Globus pallidus (tissue), 1 donor: ENCODE data around the gene ZMYM2.
A peak's percentile ranks its signal among the peaks of the same experiment; 100 is the strongest.

ENCODE experiments used
- DNase-seq: peaks from one replicate; pipeline ENCODE4 v3.0.0-alpha.2; 2015; ENCODE audit warnings: low spot score

ZMYM2 gene

DNA sequence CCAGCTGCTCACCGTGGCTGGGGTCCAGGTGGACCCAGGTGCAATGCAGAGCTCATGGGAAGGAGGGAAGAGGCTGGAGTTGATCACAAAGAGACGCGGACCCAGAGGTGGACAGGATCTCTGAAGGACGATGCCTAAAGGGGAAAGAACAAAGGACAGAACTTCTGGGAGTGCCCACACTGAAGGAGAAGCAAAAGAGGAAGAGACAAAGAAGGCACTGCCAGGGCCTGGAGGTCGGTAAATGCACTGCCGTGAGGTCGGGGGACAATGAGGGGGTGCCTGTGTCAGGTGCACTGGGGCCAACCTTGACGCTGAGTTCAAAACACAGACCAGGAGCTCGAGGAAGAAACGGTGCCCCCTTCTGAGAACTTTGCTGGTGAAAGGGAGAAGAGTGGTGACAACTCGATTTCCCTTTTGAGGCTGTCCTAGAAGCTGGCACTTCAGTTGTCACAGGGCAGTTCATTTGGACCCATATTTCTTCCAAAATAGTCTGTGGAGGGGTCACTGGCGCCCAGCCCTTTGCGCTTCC is 146.7 kb downstream of the ZMYM2 start:
- DNase-seq: no peak

DNA sequence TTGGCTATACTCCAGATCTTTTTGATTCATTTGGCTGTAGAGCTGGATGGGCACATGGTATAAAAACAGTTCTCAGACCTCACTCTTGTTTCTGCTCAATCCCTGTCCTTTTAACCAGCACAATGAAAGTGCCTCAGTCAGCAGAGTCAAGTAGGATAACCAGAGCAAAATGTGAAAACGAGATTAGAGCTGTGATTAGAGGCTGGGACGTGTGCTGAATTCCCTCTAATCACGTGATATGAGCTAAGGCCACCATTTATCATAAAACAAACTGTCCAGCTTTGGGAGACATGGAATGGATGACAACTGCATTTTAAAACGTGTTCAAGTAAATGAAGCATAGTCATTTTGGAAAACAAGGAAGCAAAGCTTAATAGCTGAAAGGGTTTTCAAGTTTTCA is 148.2 kb downstream of the ZMYM2 start:
- no peak for DNase-seq

- no peak for DNase-seq
These were observed 150.5 kb downstream of the ZMYM2 start for GRCh38 chr13:20109037-20109436.

DNA sequence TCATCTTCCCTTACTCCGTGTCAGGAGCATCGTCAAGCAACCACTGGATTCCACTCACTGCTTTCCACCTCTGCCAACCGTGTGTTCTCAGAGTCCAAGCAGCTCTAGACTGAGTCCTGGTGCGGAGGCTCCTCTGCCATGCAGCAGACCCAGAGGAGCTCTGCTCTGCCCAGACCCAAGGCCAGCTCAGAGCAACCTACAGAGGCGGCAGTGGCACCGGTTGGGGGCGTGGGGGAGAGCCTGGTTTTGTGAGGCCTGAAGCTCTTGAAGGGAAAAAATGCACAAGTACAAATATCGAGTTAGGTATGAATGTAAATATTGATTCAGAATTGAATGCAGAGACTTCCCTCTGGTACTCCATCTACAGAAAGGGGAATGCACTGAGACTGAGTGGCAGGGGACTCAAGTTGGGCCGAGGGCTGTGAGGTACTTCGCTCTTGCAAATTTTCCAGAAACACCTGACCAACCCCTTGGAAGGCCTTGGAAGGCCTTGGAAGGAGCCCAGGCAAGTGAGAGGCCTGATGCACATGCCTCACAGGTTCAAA is 155.6 kb downstream of the ZMYM2 start:
- DNase-seq: no peak

DNA sequence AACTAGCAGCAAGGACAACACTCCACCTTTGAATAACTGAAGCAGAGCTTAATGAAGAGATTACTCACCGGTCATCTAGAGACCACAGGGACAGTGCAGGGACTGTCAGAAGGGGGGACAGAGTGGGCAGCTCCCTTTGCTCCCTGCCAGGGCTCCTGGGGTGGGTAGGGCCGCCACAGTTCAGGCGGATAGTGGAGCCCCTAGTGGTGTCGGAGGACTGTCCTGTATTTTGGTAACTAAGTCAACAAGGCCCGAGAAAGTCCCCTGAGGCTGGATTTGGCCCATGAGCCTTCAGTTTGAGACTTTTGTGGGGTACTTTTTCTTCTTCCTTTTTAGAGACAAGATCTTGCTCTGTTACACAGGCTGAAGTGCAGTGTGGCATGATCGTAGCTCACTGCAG is 157.7 kb downstream of the ZMYM2 start:
- DNase-seq: no peak

DNA sequence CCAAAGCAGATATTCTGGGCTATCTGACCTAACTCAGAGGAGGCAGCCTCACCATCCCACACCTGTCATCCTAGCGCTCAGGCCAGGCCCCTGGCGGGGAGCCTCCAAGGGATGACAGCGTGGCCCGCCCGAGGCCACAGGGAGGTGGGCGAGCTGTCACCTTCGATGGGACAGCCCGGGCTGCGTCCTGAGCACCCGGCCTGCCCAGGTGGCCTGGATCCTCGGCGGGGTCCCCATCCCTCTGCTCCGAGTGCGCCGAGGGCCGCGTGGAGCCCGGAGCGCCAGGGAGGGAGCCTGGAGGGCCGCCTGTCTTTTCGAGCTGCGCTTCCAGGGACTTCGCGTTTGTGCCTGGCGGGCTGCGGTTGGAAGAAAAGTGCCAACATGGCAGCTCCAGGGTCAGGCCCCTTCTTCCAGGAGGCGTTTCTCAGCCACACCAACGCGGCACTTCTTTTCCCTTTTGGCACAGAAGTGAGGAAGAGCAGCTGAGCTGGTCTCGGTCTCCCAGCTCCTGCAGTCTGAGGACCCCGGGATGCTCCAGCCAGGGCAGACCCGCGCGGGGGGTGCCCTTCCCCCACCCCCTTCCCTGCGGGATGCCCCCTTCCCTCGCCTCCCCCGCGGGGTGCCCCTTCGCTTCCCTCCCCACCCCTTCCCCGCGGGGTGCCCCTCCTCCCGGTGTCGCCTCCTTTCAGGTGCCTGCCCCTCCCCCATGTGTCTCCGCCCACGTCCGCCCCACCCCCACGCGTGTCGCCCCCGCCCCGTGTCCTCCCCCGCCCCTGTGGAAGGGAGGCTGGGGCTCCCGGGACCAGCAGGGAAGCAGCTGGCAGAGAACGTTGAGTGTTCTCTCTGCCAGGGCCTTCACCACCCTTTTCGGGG is 160.0 kb downstream of the ZMYM2 start:
- peak; percentile 36 for DNase-seq

DNA sequence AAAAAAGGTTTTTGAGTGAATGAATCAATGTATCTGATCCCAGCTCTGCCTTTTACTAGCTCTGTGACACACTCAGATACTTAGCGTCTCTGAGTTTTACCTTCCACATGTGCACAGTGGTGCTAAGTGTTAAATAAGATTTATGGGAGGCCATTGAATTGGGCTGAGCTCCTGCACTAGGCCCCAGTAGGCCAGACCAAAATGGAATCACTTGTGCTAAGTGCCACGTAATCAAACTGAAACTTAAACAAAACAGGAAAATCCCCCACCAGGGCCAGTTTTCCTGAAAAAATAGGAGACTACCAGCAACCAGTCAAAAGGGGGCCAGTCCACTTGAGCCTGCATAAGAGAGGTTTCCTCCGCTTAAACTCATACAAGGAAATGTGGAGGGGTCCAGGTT is 161.4 kb downstream of the ZMYM2 start:
- peak; percentile 20 for DNase-seq

- DNase-seq: no peak
These were observed 162.6 kb downstream of the ZMYM2 start for GRCh38 chr13:20121159-20121525.

- peak; percentile 11 for DNase-seq
These were observed 165.8 kb downstream of the ZMYM2 start for GRCh38 chr13:20124303-20124702.

DNA sequence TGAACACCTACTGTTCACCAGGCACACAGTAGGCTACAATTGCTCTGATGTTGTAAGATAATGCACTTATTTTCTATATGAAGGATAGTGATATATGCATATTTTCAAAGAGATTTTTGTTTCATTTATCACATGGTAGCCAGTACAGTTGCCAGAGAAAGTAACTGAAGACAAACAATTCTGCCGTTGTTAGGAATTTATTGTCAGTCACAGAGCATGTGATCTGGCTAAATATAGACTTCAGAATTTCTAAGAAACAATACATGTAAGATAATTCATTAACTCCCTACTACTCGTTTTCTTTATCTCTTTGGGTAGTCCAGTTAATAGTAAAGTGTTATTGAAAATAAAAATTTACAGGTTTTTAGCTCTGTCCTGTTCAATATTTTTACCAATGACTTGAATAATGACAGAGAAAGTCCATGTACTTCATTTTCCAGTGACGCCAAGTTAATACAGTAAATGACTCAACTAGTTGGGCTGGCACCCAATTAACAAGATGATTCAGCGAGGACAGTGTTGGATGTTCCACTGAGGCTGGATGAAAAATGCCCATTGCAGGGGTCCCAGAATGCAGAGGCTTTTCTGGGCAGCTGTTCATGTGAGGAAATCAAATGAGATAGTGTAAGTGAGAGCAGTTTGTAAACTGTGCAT is 166.7 kb downstream of the ZMYM2 start:
- peak; percentile 80 for DNase-seq

- DNase-seq: peak; percentile 11
These were observed 167.2 kb downstream of the ZMYM2 start for GRCh38 chr13:20125783-20126165.

GRCh38 chr13:20126541-20127261 is 168.2 kb downstream of the ZMYM2 start:
- peak; percentile 7 for DNase-seq

GRCh38 chr13:20127262-20127561 is 168.7 kb downstream of the ZMYM2 start:
- DNase-seq: no peak

DNA sequence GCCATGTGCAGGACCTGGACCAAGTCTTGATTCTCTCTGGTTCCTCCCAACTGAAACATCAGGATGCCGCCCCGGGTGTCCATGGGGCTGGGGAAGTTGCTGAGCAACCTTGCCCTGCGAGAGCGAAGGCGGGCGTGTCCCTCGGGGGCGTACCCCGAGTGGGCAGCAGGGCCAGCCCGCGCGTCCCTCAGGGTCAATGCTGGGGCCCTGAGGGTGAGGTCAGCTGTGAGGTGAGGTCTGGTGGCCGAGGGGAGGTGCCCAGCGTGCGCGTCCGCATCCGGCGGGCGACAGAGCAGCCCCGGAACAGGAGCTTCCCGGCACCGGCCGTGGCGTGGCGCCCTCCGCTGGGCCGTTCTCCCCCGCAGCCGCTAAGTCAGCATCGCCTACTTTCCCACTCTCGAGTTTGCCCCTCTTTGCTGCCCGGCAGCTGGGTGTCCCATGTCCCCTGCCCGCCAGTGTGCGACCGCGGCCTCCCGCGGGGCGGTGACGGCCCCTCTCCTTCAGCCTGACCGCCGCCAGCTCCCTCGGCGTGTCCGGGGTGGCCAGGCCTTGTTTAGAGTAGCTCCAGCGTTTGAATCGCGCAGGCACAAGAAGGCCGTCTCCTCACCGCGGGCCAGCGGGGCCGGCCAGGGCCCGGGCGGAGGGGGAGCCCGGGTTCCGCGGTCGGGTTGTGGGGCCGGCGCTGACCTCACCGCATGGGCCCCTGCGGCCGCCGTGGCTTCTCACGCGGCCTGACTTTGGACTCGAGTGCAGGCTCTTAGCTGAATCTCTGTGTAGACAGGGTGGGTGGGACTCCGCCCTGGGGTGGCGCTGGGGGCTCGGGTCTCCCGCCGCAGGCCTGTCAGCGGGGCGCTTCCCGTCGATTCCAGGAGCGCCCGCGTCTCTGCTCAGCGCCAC is 169.3 kb downstream of the ZMYM2 start:
- DNase-seq: peak; percentile 73

DNA sequence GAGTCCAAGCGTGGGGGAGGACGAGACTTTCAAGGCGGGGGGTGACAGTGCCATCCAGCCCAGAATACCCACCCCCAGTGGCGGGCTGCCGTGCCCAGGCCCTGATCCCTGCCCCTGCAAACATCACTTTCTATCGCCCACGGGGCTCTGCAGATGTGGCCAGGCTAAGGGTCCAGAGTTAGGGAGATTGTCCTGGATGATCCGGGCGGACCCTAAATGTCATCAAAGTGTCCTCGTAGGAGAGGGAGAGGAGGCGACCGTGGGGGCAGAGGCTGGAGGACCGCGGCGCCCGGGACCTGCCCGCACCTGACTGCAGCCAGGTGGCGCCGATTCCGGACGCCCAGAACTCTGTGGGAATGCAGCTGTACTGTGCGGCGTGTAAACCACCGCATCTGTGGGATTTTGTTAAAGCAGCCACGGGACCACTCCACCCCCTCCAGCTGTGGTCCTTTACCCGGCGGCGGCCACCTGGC is 170.0 kb downstream of the ZMYM2 start:
- DNase-seq: peak; percentile 16

GRCh38 chr13:20129076-20129475 is 170.5 kb downstream of the ZMYM2 start:
- no peak for DNase-seq

DNA sequence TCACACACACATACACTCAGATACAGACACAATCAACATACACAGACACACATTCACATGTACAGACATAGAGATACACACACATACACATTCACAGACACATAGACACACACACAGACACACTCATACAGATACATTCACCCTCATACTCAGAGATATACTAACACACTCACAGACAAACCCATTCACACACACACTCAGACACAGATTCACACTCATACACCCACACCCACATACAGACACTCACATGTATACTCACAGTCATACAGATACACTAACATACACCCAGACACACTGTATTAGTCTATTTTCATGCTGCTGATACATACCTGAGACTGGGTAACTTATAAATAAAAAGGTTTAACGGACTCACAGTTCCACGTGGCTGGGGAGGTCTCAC is 171.5 kb downstream of the ZMYM2 start:
- no peak for DNase-seq

DNA sequence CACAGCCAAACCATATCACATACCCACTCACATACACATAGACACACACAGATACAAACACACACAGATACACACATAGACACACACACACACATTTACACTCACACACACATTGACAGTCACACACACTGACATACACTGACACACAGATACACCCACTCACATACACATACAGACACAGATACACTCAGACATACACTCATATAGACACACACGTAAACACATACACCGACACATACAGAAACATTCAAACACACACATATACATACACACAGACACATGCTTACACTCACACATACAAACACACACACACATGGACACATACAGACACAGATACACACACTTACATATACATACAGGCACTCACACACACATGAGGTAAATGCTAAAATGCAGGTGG is 172.1 kb downstream of the ZMYM2 start:
- DNase-seq: no peak

GRCh38 chr13:20131057-20131832 is 172.7 kb downstream of the ZMYM2 start:
- no peak for DNase-seq

GRCh38 chr13:20132052-20132634 is 173.6 kb downstream of the ZMYM2 start:
- no peak for DNase-seq
